ENCODE results near the gene CYGB.

The CYGB gene

DNA sequence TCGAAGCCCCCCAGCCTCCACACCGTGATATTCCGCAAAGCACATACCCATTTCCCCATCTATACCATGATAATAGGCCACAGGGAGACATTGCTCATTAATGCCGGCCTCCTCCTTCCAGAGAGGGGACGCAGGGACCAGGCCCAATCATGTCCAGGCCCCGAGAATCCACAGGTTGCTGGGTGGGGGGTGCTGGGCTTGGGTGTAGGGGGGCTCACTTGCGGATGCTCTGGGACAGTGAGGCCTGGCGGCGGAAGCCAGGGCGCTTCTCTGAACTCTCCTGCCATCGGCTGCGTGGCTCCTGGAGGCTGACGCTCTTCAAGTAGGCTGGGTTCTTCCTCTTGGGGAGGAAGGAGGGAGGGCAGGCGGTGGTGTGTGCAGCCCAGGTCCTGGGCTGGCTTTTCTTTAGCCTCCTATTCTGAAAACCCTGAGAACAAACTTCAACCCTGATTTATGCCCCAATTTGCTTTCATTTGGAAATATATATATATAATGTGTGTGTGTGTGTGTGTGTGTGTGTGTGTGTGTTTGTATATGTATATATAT is 57.9 kb downstream of the CYGB start:
- DNase-seq (ENCODE audit: low spot score) = no peak

DNA sequence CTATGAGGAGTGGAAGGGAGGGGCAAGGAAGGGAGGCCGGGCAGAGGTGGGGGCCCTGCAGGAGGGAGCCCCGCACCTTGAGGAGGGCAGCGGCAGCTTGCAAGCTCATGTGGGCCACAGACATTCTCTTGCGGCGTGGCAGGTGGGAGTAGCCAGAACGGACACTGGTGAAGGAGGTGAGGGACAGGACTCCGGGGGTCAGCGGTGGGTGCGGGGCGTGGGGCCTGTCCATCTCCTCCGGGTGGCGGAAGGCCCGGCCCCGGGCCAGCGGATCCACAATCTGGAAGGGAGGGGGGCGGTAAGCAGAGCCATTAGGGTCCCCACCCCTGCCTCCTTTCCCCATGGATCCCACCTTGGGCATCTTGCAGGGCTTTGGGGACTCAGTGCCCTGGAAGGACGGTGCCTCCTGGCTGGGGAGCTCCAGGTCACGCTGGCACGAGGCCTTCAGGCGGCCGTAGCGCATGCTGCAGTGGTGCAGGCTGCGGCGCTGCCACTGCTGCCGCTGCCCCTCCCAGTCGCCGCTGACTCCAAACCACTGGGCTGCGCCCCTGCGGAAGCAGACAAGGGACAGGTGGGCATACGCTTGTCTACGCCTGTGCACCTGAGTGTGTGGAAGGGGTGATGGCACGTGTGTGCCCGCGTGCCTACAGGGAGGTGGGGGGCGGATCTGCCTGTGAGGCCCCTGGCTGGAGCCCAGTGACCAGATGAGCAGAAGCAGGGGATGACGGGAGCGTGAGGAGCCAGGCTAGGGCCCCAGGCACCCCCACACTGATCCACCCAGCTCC is 58.6 kb downstream of the CYGB start:
- no peak for DNase-seq (ENCODE audit: low spot score)

DNA sequence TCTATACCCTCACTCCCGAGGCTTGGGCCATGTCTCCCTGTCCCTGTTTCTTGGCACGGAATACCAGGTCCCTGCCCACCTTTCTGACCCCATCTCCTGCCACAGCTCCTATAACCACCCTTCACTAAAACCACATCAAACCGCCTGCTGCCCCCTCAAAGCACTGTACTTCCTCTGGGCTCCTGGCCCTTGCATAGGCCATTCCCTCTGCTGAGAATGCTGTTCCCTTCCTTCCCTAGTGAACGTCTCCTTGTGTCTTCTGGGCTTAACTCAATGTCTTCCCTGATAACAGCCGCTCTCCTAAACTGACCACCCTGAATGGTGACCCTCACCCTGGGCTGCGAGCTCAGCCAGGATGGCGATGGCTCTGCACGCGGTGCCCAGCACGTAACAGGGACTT is 59.4 kb downstream of the CYGB start:
- DNase-seq (ENCODE audit: low spot score) = no peak

DNA sequence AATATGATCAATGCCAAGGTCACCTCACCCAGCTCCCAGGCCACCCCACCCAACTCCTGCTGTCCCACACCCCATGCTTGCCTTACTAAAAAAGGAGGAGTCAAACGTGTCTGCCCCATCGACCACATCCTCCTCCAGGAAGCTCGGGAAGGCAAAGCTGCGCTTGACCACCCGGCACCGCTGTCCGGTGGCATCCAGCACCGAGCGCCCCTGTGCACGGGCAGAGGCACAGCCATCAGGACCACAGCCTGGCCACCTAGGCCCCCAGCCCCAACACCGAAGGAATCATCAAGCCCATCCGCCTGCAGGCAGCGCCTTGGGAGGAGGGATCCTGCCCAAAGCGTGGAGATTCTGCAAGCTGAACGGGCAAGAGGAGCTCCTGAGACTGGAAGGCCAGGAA is 59.9 kb downstream of the CYGB start:
- DNase-seq (ENCODE audit: low spot score) = no peak

Measured in kidney tubule cell (primary cell).